Chondrocyte (in vitro differentiated cells): ENCODE measurements around the gene ACSBG1. TPM values are rescaled to one million over a fixed set of nuclear protein-coding genes. Genes with fewer than 3 reads are reported as not detected.

Source experiments
- DNase-seq: peaks from one replicate; pipeline ENCODE4 v3.0.0; 2021; ENCODE audit warnings: mixed read lengths, low spot score
- H3K27ac Mint-ChIP-seq: one replicate; pipeline ENCODE4 v1.8.0; 2021; ENCODE audit warnings: mild to moderate bottlenecking, moderate library complexity, mixed read lengths; ENCODE audit not compliant: unreplicated experiment
- H3K27me3 Mint-ChIP-seq: 2 replicates; pipeline ENCODE4 v1.8.0; 2021; ENCODE audit warnings: low read depth, mixed read lengths
- H3K36me3 Mint-ChIP-seq: 2 replicates; pipeline ENCODE4 v1.8.0; 2021; ENCODE audit warnings: low read depth, mixed read lengths
- H3K4me1 Mint-ChIP-seq: 2 replicates; pipeline ENCODE4 v1.8.0; 2021; ENCODE audit warnings: low read depth, mild to moderate bottlenecking, mixed read lengths
- H3K4me3 Mint-ChIP-seq: one replicate; pipeline ENCODE4 v1.8.0; 2021; ENCODE audit warnings: mild to moderate bottlenecking, moderate library complexity, mixed read lengths; ENCODE audit not compliant: unreplicated experiment
- H3K9me3 Mint-ChIP-seq: 2 replicates; pipeline ENCODE4 v1.8.0; 2021; ENCODE audit warnings: low read depth, mixed read lengths
- CTCF ChIP-seq: fragments of 200-600 bp; sonication (generic); IDR thresholded peaks from 2 replicates; pipeline ENCODE4 v1.5.0; 2021; ENCODE audit warnings: antibody characterized with exemption, mild to moderate bottlenecking, moderate library complexity
- total RNA-seq: library from RNA; stranded (reverse); gene quantifications from 3 replicates; pipeline ENCODE4 v1.2.1, GENCODE V29; 2021

Gene ACSBG1
- total RNA-seq, 1 donor from 2014 or later, result not detected

DNA sequence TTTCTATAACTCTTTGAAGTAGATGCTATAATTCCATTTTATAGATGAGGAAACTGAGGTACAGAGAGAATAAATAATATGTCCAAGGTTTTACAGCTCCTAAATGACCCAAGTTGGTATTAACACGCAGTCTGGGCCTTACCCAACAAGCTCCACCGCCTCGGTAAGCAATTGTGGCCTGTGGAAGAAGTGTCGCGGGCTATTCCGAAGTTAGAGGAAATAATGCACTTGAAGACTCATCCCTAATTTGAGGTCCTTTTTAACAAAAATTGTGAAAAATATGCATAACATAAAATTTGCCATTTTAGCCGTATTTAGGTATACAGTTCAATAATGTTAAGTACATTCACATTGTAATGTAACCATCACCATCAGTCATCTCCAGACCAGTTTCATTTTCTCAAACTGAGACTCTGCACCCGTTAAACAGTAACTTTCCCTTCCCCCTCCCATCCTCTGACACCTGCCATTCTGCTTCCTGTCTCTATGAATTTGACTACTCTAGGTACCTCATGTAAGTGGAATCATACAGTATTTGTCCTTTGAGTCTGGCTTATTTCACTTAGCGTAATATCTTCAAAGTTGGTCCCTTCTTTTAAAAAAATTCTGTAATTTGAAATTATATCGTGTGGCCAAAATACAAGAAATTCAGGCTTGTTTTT lies 67.0 kb downstream of the ACSBG1 start:
- H3K4me1 Mint-ChIP-seq, result no peaks in the 10 kb centered on the region
- no peaks in the 10 kb centered on the region for H3K27me3 Mint-ChIP-seq
- DNase-seq, result no peak
- no peak overlapping the region for H3K27ac Mint-ChIP-seq
- H3K9me3 Mint-ChIP-seq, result no peaks in the 10 kb centered on the region
- no peak for TF ChIP-seq CTCF
- H3K36me3 Mint-ChIP-seq, result peaks cover 44% of the 10 kb centered on the region
- no peak overlapping the region for H3K4me3 Mint-ChIP-seq

DNA sequence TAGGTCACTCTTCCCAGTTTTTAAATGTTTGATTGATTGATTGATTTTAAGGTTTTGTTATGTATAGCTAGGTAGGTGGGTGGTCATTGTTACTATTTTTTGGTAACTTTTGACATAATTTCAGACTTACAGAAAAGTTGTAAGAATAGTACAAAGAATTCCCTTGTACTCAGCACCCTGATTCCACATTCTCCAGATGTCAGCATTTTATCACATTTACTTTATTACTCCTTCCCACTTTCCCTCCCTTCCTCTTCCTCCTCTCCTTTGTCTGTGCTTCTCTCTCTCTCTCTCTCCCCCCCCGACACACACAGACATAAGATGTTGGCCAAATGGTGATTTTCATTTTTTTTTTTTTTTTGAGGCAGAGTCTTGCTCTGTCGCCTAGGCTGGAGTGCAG lies 70.4 kb downstream of the ACSBG1 start:
- Mint-ChIP-seq H3K27ac (no peak overlapping the region), H3K4me3 (no peak overlapping the region), H3K36me3 (peaks cover 37% of the 10 kb centered on the region), H3K4me1 (no peaks in the 10 kb centered on the region), H3K27me3 (no peaks in the 10 kb centered on the region), H3K9me3 (no peaks in the 10 kb centered on the region)
- DNase-seq, result no peak
- no peak for TF ChIP-seq CTCF

DNA sequence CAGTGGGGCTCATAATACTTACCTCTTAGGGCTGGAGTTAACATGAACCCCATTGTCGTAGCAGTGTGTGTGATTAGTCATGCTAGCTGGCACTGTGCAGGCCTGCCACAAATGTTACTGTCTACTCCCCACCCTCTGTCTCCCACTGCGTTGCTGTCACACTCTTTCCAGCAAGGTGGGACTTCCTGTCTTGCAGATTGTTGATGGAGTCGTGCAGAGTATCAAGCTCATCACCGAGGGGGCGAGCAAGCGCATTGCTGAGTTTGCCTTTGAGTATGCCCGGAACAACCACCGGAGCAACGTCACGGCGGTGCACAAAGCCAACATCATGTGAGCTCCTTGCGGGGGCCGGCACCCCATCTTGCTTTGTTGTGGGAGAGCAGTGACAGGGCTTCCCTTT lies 72.3 kb downstream of the ACSBG1 start:
- no peak for DNase-seq
- Mint-ChIP-seq H3K4me3 (no peak overlapping the region), H3K9me3 (no peaks in the 10 kb centered on the region), H3K27ac (no peak overlapping the region), H3K4me1 (peaks cover 3% of the 10 kb centered on the region), H3K27me3 (no peaks in the 10 kb centered on the region), H3K36me3 (peaks cover 29% of the 10 kb centered on the region)
- no peak for TF ChIP-seq CTCF

DNA sequence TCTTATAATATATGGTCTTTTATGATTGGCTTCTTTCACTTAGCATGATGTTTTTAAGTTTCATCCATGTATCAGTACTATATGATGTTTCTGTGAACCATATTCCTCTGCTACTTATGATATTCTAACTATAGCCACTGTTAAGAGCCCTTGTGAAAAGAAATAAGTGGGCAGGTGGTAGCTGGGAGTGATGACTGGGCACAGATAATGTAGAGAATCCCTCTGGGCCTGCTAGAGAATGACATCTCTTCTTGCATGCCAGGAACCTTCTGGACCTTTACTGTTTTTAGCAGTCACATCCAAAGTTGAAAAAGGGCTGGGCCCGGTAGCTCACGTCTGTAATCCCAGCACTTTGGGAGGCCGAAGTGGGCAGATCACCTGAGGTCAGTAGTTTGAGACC lies 75.0 kb downstream of the ACSBG1 start:
- no peak for TF ChIP-seq CTCF
- Mint-ChIP-seq H3K4me3 (no peak overlapping the region), H3K9me3 (no peaks in the 10 kb centered on the region), H3K4me1 (peaks cover 25% of the 10 kb centered on the region), H3K27ac (no peak overlapping the region), H3K36me3 (peaks cover 20% of the 10 kb centered on the region), H3K27me3 (no peaks in the 10 kb centered on the region)
- no peak for DNase-seq

- no peak overlapping the region for H3K4me3 Mint-ChIP-seq
- no peak for DNase-seq
- H3K4me1 Mint-ChIP-seq, result peaks cover 25% of the 10 kb centered on the region
- H3K36me3 Mint-ChIP-seq, result peaks cover 11% of the 10 kb centered on the region
- no peaks in the 10 kb centered on the region for H3K27me3 Mint-ChIP-seq
- TF ChIP-seq CTCF, result no peak
- no peak overlapping the region for H3K27ac Mint-ChIP-seq
- no peaks in the 10 kb centered on the region for H3K9me3 Mint-ChIP-seq
These were observed 77.2 kb downstream of the ACSBG1 start for GRCh38 chr15:78157203-78157602.
